Activated naive CD8-positive, alpha-beta T cell (primary cell): ENCODE results near the gene KCNQ1.

ENCODE experiments used
- H3K27ac Mint-ChIP-seq: one replicate; pipeline ENCODE4 v1.8.0; 2021; ENCODE audit warnings: mixed read lengths
- H3K27me3 Mint-ChIP-seq: one replicate; pipeline ENCODE4 v1.8.0; 2021; ENCODE audit warnings: mixed read lengths
- H3K36me3 Mint-ChIP-seq: one replicate; pipeline ENCODE4 v1.8.0; 2021; ENCODE audit warnings: mixed read lengths
- H3K4me1 Mint-ChIP-seq: one replicate; pipeline ENCODE4 v1.8.0; 2021; ENCODE audit warnings: low read depth, mixed read lengths
- H3K4me3 Mint-ChIP-seq: one replicate; pipeline ENCODE4 v1.8.0; 2021; ENCODE audit warnings: mild to moderate bottlenecking, mixed read lengths
- H3K9me3 Mint-ChIP-seq: one replicate; pipeline ENCODE4 v1.8.0; 2021; ENCODE audit warnings: low read depth, mixed read lengths

The KCNQ1 gene

DNA sequence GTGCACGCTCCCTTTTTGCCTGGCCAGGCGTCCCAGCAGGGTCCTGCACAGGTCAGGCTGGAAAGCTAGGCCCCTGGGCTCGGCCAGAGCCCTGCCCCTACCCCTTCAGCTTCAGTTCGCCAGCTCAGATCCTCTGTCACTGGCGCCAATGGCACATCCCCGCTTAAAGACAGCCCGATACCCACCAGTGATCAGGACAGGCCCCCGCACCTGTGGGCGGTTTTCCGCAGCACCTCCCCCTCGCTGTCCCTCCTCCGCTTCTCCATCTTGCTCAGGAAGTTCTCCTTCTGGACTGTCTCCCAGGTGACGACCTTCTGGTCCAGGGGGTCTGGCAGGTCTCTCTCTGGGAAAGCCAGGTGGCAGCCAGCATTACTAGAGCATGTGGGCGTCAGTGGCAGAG, 38.4 kb upstream of the KCNQ1 start:
- H3K36me3 Mint-ChIP-seq, result no peaks in the 10 kb centered on the region
- H3K9me3 Mint-ChIP-seq, result no peaks in the 10 kb centered on the region
- H3K27ac Mint-ChIP-seq, result no peak overlapping the region
- no peak overlapping the region for H3K4me3 Mint-ChIP-seq
- H3K4me1 Mint-ChIP-seq, result peaks cover 5% of the 10 kb centered on the region
- H3K27me3 Mint-ChIP-seq, result no peaks in the 10 kb centered on the region

DNA sequence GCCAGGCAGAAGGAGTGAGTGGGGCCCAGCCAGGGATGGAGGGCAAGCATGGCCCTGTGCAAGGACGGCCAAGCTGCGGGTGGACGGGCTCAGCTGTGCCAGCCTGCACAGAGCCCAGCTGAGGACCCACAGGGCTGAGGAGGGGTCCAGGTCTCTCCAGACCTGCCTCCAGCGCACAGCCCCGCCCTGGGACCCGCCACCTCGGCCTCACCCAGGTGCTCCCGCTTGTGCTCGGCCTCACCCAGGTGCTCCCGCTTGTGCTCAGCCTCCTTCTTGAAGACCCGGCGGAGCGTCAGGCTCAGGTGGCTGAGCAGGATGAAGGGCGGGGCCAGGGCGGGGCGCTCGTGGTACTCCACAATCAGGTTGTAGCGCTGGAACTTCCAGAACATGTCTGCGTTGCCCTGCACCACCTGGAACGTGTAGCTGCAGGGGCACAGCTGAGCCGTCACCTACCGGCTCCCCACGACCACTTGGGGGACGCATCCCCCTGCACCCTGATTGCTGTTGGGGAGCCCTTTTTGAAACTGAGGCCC, 37.9 kb upstream of the KCNQ1 start:
- Mint-ChIP-seq H3K4me3 (no peak overlapping the region), H3K9me3 (no peaks in the 10 kb centered on the region), H3K27ac (no peak overlapping the region)

DNA sequence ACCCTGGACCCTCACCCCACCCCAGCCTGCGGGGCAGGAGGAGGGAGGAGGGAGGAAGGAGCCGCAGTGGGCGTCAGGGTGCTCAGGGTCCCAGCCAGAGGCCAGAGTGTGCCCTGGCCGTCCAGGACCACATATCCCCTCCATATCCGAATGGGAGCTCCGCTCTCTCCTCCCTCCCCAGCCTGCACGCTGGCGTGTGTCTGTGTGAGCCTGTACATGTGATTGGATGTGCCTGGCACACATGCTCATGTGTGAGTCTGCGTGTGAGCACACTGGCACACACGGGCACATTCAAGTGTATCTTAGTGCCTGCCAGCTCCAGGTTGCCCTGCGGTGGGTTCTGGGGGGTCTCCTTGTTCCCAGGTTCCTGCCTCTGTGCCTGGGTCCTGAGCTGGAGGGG, 36.1 kb upstream of the KCNQ1 start:
- Mint-ChIP-seq H3K27me3 (no peaks in the 10 kb centered on the region), H3K36me3 (no peaks in the 10 kb centered on the region), H3K4me3 (no peak overlapping the region), H3K9me3 (no peaks in the 10 kb centered on the region), H3K4me1 (no peaks in the 10 kb centered on the region), H3K27ac (no peak overlapping the region)

More for the DNA sequence above, 37.9 kb upstream of the KCNQ1 start:
- peaks cover 3% of the 10 kb centered on the region for H3K4me1 Mint-ChIP-seq
- H3K27me3 Mint-ChIP-seq, result no peaks in the 10 kb centered on the region
- no peaks in the 10 kb centered on the region for H3K36me3 Mint-ChIP-seq

DNA sequence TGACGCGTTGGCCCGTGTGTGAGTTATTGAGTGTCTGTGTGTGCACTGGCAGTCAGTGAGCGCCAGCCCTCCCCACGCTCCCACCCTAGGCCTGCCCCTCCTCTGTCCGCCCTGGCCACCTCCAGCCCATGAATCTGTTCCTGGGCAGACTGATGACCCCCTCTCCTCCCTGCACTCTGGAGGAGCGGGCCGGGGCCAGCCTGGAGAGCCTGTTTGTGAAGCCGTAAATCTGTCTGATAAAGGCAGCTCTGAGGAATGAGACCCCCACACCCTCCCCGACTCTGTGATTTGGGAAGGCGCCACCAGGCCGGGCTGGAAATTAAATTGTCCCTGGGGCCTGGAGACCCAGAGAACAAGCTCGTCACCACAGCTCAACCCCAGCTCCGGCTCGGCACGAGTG, 35.7 kb upstream of the KCNQ1 start:
- no peaks in the 10 kb centered on the region for H3K36me3 Mint-ChIP-seq

DNA sequence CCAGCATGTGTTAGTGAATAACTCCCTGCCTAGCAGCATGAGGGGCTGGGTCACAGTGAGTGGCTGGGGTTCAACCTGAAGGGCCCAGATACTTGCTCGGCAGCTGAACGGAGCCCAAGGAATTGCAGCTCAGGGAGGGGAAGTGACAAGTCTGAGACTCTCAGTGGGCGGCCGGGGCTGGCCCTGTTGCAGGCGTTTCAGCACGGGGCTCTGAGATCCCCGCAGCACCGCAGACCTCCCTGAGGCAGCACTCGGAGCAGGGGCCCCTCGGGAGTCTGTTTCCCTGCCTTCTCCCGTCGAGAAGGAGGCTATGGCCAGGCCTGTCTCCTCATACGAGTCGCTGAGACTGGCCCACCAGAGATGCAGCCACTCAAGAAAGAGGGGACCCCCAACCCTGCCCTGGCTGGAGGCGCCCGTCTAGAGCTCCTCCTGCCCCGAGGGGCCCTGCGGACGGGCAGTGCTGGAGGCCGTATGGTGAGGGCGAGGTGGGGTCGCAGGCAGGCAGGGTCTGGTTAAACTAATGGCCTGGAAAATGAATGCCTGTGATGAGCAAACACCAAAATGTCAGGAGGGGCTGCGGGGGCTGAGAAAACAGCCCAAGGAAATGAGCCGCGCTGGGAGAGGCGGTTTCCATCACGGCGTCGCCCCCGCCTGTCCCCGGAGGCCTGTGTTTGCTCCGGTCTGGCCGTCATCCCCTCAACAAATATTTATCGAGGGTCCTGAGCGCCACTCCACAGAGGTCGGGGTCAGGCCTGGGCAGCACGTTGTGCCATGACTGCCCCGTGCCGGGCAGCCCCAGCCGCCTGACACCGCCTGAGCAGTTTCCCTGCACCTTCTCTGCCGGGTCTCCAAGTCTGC, 35.0 kb upstream of the KCNQ1 start:
- Mint-ChIP-seq H3K4me1 (no peaks in the 10 kb centered on the region), H3K9me3 (no peaks in the 10 kb centered on the region), H3K27ac (no peak overlapping the region), H3K27me3 (no peaks in the 10 kb centered on the region), H3K36me3 (no peaks in the 10 kb centered on the region), H3K4me3 (no peak overlapping the region)

More for the DNA sequence above, 35.7 kb upstream of the KCNQ1 start:
- Mint-ChIP-seq H3K4me3 (no peak overlapping the region), H3K4me1 (no peaks in the 10 kb centered on the region), H3K9me3 (no peaks in the 10 kb centered on the region), H3K27ac (no peak overlapping the region), H3K27me3 (no peaks in the 10 kb centered on the region)

DNA sequence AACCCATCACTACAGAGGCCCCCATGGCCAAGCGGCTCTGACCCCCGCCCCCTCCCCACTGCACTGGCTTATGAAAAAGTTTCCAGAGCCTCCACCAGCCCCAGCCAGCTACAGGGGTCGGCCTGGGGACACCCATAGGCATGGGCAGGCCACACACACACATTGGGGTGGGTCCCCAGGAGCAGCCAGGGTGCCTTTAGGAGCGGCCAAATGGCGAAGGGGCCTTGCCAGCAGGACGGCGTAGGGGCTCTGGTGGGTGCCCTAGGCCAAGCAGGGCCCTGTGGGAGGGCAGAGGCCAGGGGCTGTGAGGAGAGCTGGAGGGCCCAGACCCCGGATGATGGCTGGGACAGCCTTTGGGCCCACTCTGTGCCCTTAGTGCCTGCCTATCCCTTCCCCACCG, 34.2 kb upstream of the KCNQ1 start:
- Mint-ChIP-seq H3K27ac (no peak overlapping the region), H3K27me3 (no peaks in the 10 kb centered on the region), H3K9me3 (no peaks in the 10 kb centered on the region), H3K4me3 (no peak overlapping the region), H3K36me3 (no peaks in the 10 kb centered on the region), H3K4me1 (no peaks in the 10 kb centered on the region)

DNA sequence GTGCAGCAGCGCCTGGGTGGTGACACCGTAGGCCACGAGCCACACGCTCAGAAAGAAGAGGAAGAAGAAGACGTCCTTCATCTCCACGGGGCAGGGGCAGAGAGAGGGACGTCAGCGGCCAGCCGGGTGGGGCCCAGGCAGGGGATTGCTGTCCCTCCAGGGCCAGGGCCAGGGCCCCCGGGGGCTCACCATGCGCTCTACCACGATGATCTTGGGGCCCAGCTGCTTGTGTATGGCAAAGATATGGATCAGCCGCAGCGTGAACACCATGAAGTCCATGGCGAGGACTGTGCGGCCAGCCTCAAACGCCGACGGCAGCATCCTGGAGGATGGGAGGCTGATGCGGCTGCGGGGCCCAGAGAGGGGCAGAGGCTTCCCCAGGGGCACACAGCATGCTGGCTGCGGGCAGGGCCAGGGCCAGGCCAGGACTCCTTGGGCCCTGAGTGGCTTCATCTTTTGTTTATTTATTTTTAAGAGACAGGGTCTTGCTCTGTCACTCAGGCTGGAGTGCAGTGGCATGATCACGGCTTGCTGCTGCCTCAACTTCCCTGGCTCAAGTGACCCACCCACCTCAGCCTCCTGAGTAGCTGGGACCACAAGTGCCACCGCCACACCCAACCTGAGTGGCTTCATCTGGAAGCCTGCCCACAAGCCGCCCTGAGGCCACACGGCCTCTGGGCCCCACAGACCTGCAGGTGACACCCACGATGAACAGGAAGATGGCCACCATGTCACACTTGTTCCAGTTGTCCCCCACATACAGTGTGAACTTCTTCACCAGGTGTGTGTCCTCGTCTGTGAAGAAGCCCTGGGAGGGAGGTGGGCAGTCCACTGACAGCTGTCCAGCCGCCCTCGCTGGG, 33.1 kb upstream of the KCNQ1 start:
- H3K9me3 Mint-ChIP-seq, result no peaks in the 10 kb centered on the region
- no peak overlapping the region for H3K4me3 Mint-ChIP-seq
- H3K27me3 Mint-ChIP-seq, result no peaks in the 10 kb centered on the region
- H3K27ac Mint-ChIP-seq, result no peak overlapping the region
- no peaks in the 10 kb centered on the region for H3K36me3 Mint-ChIP-seq
- H3K4me1 Mint-ChIP-seq, result no peaks in the 10 kb centered on the region

DNA sequence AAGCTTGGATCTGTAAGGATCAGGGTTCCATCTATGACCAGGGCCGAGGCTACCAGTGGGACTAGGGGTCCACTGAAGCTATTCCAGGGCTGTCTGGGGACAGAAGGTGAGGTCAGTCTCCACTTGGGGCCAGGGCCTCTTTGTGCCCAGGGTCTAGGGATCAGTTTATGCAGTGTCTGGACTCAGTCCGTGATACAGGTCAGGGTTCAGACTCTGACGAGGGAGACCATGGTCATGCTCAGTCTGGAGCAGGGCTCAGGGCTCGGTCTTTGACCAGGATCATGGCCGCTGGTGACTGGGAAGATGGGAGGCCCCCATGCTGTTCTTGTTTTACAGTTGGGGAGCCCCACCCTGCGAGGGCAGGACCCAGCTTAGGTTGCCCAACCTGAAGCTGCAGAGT, 32.5 kb upstream of the KCNQ1 start:
- Mint-ChIP-seq H3K27me3 (no peaks in the 10 kb centered on the region), H3K36me3 (no peaks in the 10 kb centered on the region)

DNA sequence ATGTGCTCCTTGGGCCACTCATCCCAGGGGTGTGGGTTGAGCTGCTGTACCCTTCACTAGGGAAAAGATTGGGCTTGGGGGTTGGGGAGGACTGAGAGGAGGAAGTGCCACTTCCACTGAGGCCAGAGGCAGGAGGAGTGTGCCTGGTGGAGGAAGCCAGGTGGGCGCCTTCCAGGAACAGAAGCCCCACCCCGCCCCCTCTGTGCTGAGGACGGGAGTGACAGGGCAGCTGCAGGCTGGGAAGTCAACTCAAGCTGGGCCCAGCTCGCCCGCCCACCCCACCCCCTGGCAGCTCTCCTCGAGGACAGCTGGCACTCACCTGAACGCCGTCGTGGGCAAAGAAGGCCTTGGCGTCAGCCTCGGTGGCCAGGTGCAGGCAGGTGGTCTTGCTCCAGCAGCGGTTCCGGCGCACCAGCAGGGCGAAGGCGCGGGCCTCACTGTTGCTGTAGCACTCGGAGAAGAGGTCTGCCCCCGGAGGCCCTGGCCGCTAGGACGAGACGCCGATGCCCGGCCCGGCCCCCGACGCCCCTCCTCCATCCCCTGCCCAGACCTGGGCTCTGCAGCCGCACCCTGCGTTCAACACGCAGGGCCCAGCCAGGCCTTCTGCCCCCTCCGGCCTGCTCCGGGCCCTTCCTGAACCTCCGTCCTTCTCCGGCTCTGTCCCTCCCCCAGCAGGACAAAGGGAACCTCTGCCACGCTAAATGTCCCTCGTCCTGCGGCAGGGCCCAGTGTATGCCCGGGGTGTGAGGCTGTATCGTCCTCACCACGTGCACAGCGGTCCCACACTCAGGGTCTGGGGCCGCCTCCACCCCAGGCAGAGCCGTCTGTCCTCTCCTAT, 30.8 kb upstream of the KCNQ1 start:
- H3K27me3 Mint-ChIP-seq, result no peaks in the 10 kb centered on the region
- no peaks in the 10 kb centered on the region for H3K4me1 Mint-ChIP-seq
- no peaks in the 10 kb centered on the region for H3K9me3 Mint-ChIP-seq
- H3K27ac Mint-ChIP-seq, result no peak overlapping the region
- H3K4me3 Mint-ChIP-seq, result no peak overlapping the region
- H3K36me3 Mint-ChIP-seq, result no peaks in the 10 kb centered on the region

More for the DNA sequence above, 32.5 kb upstream of the KCNQ1 start:
- Mint-ChIP-seq H3K4me1 (no peaks in the 10 kb centered on the region), H3K9me3 (no peaks in the 10 kb centered on the region), H3K27ac (no peak overlapping the region), H3K4me3 (no peak overlapping the region)

DNA sequence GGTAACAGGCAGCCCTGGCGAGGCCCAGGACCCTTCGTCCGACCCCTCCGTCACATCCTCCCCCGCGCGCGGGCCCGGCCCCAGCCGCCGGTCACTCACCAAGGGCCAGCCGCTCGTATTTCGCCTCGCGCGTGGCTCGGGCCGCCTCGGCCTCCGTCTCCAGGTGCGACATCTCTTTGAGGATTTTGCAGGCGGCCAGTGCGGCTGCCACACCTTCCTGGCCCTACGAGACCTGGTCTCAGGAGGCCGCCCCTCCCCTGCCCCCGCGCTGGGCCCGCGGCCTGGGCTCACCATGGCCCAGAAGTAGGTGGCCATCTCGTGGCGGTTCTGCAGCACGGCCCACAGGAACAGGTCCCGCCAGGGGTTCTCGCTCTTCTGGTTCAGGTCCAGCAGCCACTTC, 30.2 kb upstream of the KCNQ1 start:
- no peak overlapping the region for H3K27ac Mint-ChIP-seq
- no peaks in the 10 kb centered on the region for H3K36me3 Mint-ChIP-seq
- H3K9me3 Mint-ChIP-seq, result no peaks in the 10 kb centered on the region
- no peak overlapping the region for H3K4me3 Mint-ChIP-seq
- no peaks in the 10 kb centered on the region for H3K27me3 Mint-ChIP-seq
- H3K4me1 Mint-ChIP-seq, result no peaks in the 10 kb centered on the region

DNA sequence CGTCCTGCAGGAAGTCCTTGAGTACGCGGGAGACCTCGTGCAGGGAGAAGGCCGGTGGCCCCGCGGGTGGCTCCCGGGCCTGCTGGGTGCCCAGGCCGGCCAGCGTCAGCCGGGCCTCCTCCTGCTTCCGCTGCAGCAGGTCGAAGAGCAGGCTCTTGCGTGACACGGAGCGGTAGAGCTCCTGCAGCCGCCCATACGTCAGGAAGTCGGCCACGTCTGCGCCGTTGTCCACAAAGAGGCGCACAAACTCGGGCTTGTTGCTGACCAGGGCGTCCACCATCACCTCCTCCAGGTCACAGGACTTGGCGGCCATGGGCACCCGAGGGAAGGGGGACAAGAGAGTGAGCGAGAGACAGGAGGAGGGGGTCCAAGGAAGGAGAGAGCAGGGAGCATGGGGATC, 29.6 kb upstream of the KCNQ1 start:
- Mint-ChIP-seq H3K36me3 (no peaks in the 10 kb centered on the region), H3K9me3 (no peaks in the 10 kb centered on the region), H3K4me3 (no peak overlapping the region), H3K4me1 (no peaks in the 10 kb centered on the region), H3K27ac (no peak overlapping the region), H3K27me3 (no peaks in the 10 kb centered on the region)

DNA sequence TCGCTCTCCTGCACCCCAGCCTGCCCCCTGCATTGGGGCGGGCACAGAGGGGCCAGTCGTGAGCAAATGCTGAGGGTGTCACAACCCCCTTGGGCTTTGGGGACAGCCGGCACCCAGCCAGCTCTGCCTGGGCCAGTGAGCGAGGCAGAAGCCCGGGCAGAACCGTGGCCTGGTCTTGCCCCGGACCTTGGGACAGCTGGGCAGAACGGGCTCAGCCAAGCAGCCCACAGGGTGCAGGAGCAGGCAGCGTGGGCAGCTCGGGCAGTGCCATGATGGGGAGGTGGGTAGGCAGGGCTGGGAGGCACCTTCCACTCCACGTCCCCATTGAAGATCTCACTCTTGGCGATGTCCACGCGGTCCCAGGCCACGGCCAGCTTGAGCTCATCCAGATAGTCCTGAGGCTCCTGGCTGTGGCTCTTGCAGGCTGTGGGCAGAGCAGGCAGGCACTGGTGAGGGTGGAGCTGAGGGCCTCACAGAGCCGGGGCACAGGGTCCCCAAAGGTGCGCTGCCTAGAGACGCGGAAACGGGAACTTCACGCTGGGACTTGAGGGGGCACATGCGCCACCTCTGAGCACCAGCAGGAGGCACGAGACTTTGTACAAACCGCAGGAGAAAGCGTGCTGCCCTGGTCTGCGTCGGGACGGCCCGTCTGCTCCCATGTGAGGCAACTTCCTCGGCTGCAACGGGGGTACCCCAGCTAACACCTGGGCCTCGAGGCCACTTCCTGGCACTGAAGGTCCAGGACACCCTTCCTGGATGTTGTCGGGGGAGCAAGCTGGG, 29.0 kb upstream of the KCNQ1 start:
- no peaks in the 10 kb centered on the region for H3K9me3 Mint-ChIP-seq
- H3K36me3 Mint-ChIP-seq, result no peaks in the 10 kb centered on the region
- H3K4me3 Mint-ChIP-seq, result no peak overlapping the region
- H3K27ac Mint-ChIP-seq, result no peak overlapping the region
- no peaks in the 10 kb centered on the region for H3K4me1 Mint-ChIP-seq
- H3K27me3 Mint-ChIP-seq, result no peaks in the 10 kb centered on the region

DNA sequence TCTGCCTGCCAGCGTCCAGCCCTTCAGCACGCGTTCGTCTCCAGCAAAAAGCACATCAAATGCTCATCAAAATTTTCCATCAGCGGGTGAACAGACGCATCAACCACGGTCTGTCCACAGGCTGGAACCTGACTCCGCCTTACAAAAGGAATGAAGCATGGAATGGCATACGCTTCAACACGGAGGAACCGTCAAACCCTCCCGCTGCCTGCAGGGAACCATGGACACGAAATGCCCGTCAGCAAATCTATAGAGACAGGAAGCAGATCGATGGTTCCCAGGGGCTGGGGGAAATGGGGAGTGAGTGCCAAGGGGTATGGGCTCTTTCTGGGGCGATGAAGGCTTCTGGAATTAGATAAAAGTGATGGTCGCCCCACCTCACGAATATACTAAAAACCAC, 28.0 kb upstream of the KCNQ1 start:
- no peaks in the 10 kb centered on the region for H3K27me3 Mint-ChIP-seq
- H3K4me1 Mint-ChIP-seq, result no peaks in the 10 kb centered on the region
- H3K4me3 Mint-ChIP-seq, result no peak overlapping the region
- no peak overlapping the region for H3K27ac Mint-ChIP-seq
- H3K9me3 Mint-ChIP-seq, result no peaks in the 10 kb centered on the region
- no peaks in the 10 kb centered on the region for H3K36me3 Mint-ChIP-seq
